Tibial artery (tissue), 4 donors: ENCODE data around the gene CACNA1C.

ENCODE experiments used
- DNase-seq, 2 donors: peaks; one replicate each; pipeline ENCODE4 v3.0.0-alpha.2; 2019
- H3K27ac ChIP-seq, 2 donors: fragments of 200-600 bp; sonication (generic) in 1 of 2; 1 replicate in 1 of 2; 2 replicates in 1 of 2; pipeline ENCODE4 v1.5.1; 2018 to 2019; ENCODE audit warnings: mild to moderate bottlenecking in 1 of 2
- H3K27me3 ChIP-seq, 2 donors: fragments of 200-600 bp; sonication (generic) in 1 of 2; one replicate each; pipeline versions ENCODE4 v1.5.1 to v1.6.0; 2016 to 2019
- H3K36me3 ChIP-seq, 3 donors: fragments of 200-600 bp; sonication (generic) in 2 of 3; one replicate each; pipeline ENCODE4 v1.5.1; 2016 to 2019; ENCODE audit warnings: mild to moderate bottlenecking in 2 of 3
- H3K4me1 ChIP-seq, 4 donors: fragments of 200-600 bp; sonication (generic) in 2 of 4; 1 replicate in 3 of 4; 2 replicates in 1 of 4; pipeline ENCODE4 v1.5.1; 2016 to 2019
- H3K4me3 ChIP-seq, 2 donors: fragments of 200-600 bp; sonication (generic) in 1 of 2; 1 replicate in 1 of 2; 2 replicates in 1 of 2; pipeline ENCODE4 v1.5.1; 2018 to 2019; ENCODE audit warnings: mild to moderate bottlenecking in 2 of 2
- H3K9me3 ChIP-seq, 3 donors: fragments of 200-600 bp; sonication (generic) in 1 of 3; one replicate each; pipeline ENCODE4 v1.5.1; 2016 to 2019
- intact Hi-C: fragments of 100-400 bp; cut with DNase I; formaldehyde crosslinking; loops from one replicate; pipeline ENCODE4 v1.15.0; 2023; ENCODE audit warnings: low total_unique reads
- TF ChIP-seq, protein P1 (sequence below), 2 experiments: fragments of 200-600 bp in 1 of 2; fragments of 450-650 bp in 1 of 2; IDR thresholded peaks; one replicate each; pipeline ENCODE4 v1.5.1; 2017 to 2019; ENCODE audit warnings: antibody characterized with exemption in 2 of 2, mild to moderate bottlenecking in 1 of 2, moderate library complexity in 1 of 2

CACNA1C gene

DNA sequence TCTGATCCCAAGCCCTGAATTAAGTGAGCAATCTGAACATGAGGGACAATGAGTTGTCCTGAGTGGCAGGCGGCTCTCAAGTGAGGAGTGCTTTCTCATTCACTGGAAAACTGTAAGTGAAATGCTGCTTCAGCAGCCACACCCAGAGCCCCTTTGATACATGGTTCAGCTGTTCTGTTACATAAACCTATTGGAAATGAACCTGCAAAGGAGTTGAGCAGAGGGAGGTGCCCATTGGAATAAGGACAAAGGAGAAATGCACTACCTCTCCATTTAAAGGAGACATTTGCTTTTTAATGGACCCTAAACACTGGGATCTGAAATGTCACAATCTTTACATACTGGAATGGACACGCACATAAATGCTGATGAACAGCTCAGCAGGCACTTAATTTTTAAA is 169.9 kb downstream of the CACNA1C start:
- Histone ChIP-seq H3K27me3 (no peaks in the 10 kb centered on the region), H3K27ac (no peak overlapping the region), H3K9me3 (no peaks in the 10 kb centered on the region), H3K36me3 (no peaks in the 10 kb centered on the region), H3K4me1 (peaks cover 0 to 29% (median 2%) of the 10 kb centered on the region in 4 donors), H3K4me3 (no peak overlapping the region)
- TF ChIP-seq, protein P1, sequence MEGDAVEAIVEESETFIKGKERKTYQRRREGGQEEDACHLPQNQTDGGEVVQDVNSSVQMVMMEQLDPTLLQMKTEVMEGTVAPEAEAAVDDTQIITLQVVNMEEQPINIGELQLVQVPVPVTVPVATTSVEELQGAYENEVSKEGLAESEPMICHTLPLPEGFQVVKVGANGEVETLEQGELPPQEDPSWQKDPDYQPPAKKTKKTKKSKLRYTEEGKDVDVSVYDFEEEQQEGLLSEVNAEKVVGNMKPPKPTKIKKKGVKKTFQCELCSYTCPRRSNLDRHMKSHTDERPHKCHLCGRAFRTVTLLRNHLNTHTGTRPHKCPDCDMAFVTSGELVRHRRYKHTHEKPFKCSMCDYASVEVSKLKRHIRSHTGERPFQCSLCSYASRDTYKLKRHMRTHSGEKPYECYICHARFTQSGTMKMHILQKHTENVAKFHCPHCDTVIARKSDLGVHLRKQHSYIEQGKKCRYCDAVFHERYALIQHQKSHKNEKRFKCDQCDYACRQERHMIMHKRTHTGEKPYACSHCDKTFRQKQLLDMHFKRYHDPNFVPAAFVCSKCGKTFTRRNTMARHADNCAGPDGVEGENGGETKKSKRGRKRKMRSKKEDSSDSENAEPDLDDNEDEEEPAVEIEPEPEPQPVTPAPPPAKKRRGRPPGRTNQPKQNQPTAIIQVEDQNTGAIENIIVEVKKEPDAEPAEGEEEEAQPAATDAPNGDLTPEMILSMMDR (IDR thresholded peaks at IDR 0.05), result no peak
- no peak for DNase-seq
- intact Hi-C loops, result no loop called here

DNA sequence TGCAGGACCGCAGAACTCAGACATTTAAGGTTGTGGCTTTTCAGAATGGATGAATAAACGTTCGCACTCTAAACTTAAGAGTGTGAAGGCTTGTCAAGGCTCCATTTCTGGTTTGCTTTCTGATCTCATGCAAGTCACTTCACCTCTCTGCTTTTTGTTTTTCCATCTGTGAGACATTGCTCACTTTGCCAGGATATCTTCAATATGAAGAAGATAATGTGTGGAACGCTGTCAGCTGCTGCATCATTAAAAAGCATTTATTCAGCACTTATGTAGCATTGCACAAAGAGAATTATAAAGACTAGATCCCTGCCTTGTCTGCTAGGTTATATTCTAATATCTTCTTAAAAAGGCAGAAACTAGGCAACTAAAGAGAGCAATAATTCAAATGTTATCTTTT is 172.2 kb downstream of the CACNA1C start:
- Histone ChIP-seq H3K27ac (no peak overlapping the region), H3K36me3 (no peaks in the 10 kb centered on the region), H3K4me3 (no peak overlapping the region), H3K4me1 (peaks cover 0 to 25% (median 2%) of the 10 kb centered on the region in 4 donors), H3K9me3 (no peaks in the 10 kb centered on the region), H3K27me3 (no peaks in the 10 kb centered on the region)
- TF ChIP-seq, protein P1 (IDR thresholded peaks at IDR 0.05), result no peak
- DNase-seq, result no peak
- intact Hi-C loops, result no loop called here

GRCh38 chr12:2225696-2226095 is 172.9 kb downstream of the CACNA1C start:
- Histone ChIP-seq H3K36me3 (no peaks in the 10 kb centered on the region), H3K4me3 (no peak overlapping the region), H3K9me3 (no peaks in the 10 kb centered on the region), H3K4me1 (peaks cover 0 to 21% (median 2%) of the 10 kb centered on the region in 4 donors), H3K27ac (no peak overlapping the region), H3K27me3 (no peaks in the 10 kb centered on the region)
- no peak for DNase-seq
- TF ChIP-seq, protein P1 (IDR thresholded peaks at IDR 0.05), result no peak
- intact Hi-C loops, result no loop called here

DNA sequence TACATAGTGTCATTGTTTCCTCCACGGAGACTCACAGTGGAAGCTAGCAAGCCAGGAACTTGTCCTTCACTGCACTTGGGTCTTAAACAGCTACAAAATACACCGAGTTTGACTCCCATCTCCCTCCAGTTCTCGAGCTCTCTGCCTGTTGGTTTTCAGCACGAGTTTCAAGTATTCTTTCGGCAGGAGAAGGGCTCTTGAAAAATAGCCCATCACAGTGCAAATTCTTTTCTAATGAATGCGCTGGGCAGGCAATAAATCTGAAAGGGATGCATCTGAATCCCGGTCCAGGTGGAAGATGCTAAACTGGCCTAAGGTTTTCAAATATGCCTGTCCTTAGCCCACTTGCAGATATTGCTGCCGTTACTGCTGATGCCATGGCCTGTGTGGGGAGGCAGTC is 173.9 kb downstream of the CACNA1C start:
- H3K4me1 ChIP-seq, result peaks cover 0 to 12% (median 0%) of the 10 kb centered on the region in 4 donors
- no peak for DNase-seq
- H3K9me3 ChIP-seq, result no peaks in the 10 kb centered on the region
- intact Hi-C loops, result no loop called here
- TF ChIP-seq, protein P1 (IDR thresholded peaks at IDR 0.05), result no peak
- H3K36me3 ChIP-seq, result no peaks in the 10 kb centered on the region
- no peak overlapping the region for H3K27ac ChIP-seq
- no peak overlapping the region for H3K4me3 ChIP-seq
- no peaks in the 10 kb centered on the region for H3K27me3 ChIP-seq

DNA sequence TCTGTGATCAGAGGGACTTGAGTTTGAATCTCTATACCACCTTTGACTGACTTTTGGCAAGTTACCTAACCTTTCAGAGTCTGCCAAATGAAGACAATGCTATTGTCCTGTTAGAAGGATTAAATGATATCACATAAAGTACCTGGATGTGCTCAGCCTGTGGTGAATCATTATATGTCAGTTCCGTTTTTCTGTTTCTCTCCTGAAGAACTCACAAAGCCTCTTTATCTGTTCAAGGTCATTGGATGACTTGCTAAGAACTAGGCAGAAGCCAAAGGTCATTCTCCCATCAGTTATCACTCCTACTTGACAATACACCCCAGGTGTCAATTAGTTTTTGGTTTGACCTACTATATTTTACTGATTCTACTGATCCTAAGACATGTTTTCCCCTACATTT is 174.6 kb downstream of the CACNA1C start:
- Histone ChIP-seq H3K27me3 (no peaks in the 10 kb centered on the region), H3K36me3 (no peaks in the 10 kb centered on the region), H3K9me3 (no peaks in the 10 kb centered on the region), H3K27ac (no peak overlapping the region), H3K4me3 (no peak overlapping the region), H3K4me1 (peaks cover 0 to 11% (median 0%) of the 10 kb centered on the region in 4 donors)
- TF ChIP-seq, protein P1 (IDR thresholded peaks at IDR 0.05), result no peak
- intact Hi-C loops, result no loop called here
- no peak for DNase-seq

DNA sequence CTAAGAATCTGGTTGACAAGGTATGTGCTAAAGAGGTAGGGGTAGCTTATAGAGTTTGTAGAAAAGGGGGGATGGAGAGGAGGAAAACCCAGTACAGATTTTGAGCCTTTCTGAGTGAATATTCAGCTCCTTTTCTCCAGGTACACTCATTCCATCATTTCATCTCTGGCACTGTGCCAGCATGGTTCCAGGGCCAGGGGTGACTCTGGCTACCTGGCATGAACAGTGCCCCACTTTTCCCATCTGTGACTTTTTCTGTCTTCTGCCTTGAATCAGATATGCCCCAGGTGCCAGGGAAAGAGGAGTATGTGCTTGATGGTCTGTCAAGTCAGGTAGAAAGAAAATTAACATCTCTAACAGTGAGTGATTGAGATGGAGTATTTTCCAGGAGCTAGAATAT is 175.7 kb downstream of the CACNA1C start:
- no peaks in the 10 kb centered on the region for H3K9me3 ChIP-seq
- intact Hi-C loops, result no loop called here
- H3K27ac ChIP-seq, result no peak overlapping the region

More for the DNA sequence above, 175.7 kb downstream of the CACNA1C start:
- H3K27me3 ChIP-seq, result no peaks in the 10 kb centered on the region
- DNase-seq, result no peak
- H3K4me3 ChIP-seq, result no peak overlapping the region
- no peaks in the 10 kb centered on the region for H3K36me3 ChIP-seq
- H3K4me1 ChIP-seq, result peaks cover 0 to 13% (median 0%) of the 10 kb centered on the region in 4 donors
- TF ChIP-seq, protein P1 (IDR thresholded peaks at IDR 0.05), result no peak
